HepG2 (cell line): ENCODE results near the gene LAMC3. TPM values are rescaled to one million over a fixed set of nuclear protein-coding genes. Genes with fewer than 3 reads are reported as not detected.

Experiments used
- BCL6 ChIP-seq: IDR thresholded peaks from 2 replicates; pipeline ENCODE4 v1.6.1; 2016; ENCODE audit warnings: missing genetic modification reagents, missing compliant biosample characterization
- FOSL1 ChIP-seq: sonication (generic); formaldehyde crosslinking; IDR thresholded peaks from 2 replicates; pipeline ENCODE4 v1.9.0; 2021; ENCODE audit warnings: missing genetic modification reagents, borderline replicate concordance
- HHEX ChIP-seq: IDR thresholded peaks from 2 replicates; pipeline ENCODE4 v1.6.1; 2016; ENCODE audit warnings: control low read depth
- HMG20B ChIP-seq: conservative IDR thresholded peaks from 2 replicates; pipeline ENCODE4 v1.6.1; 2016; ENCODE audit warnings: missing genetic modification reagents, missing compliant biosample characterization
- NR1H2 ChIP-seq: sonication (generic); formaldehyde crosslinking; IDR thresholded peaks from 2 replicates; pipeline ENCODE4 v1.8.1; 2022; ENCODE audit warnings: low read depth, missing genetic modification reagents, borderline replicate concordance
- NR2C2 ChIP-seq: sonication (generic); formaldehyde crosslinking; IDR thresholded peaks from 2 replicates; pipeline ENCODE4 v1.4.0; 2020; ENCODE audit warnings: missing genetic modification reagents, mild to moderate bottlenecking, moderate library complexity, borderline replicate concordance
- PAX8 ChIP-seq: sonication (generic); formaldehyde crosslinking; IDR thresholded peaks from 2 replicates; pipeline ENCODE4 v1.8.0; 2022; ENCODE audit warnings: mild to moderate bottlenecking, missing genetic modification reagents, borderline replicate concordance
- PITX1 ChIP-seq: sonication (generic); formaldehyde crosslinking; IDR thresholded peaks from 2 replicates; pipeline ENCODE4 v1.5.1; 2020; ENCODE audit warnings: mild to moderate bottlenecking, missing genetic modification reagents
- PRPF4 ChIP-seq: fragments of 200-400 bp; formaldehyde crosslinking; IDR thresholded peaks from 2 replicates; pipeline ENCODE4 v1.6.1; 2016; ENCODE audit warnings: low read length, low read depth; ENCODE audit not compliant: poor library complexity, severe bottlenecking
- RBM39 ChIP-seq: fragments of 200-400 bp; formaldehyde crosslinking; IDR thresholded peaks from one replicate; pipeline ENCODE4 v1.6.1; 2018; ENCODE audit warnings: antibody characterized with exemption, mild to moderate bottlenecking, low read depth, low read length; ENCODE audit not compliant: poor library complexity, severe bottlenecking
- TCF7 ChIP-seq: sonication (generic); IDR thresholded peaks from 2 replicates; pipeline ENCODE4 v1.6.1; 2016; ENCODE audit warnings: antibody characterized with exemption, low read depth
- TEAD2 ChIP-seq: sonication (generic); formaldehyde crosslinking; IDR thresholded peaks from 2 replicates; pipeline ENCODE4 v1.9.0; 2021; ENCODE audit warnings: missing genetic modification reagents
- YEATS4 ChIP-seq: sonication (generic); formaldehyde crosslinking; IDR thresholded peaks from 2 replicates; pipeline ENCODE4 v1.4.0; 2020; ENCODE audit warnings: missing genetic modification reagents, borderline replicate concordance
- ZNF205 ChIP-seq: IDR thresholded peaks from 2 replicates; pipeline ENCODE4 v1.6.1; 2018; ENCODE audit warnings: missing biosample characterization, missing genetic modification reagents
- ZNF329 ChIP-seq: sonication (generic); formaldehyde crosslinking; IDR thresholded peaks from 2 replicates; pipeline ENCODE4 v1.9.0; 2021; ENCODE audit warnings: low read depth, mild to moderate bottlenecking, missing genetic modification reagents
- ZNF839 ChIP-seq: sonication (generic); formaldehyde crosslinking; IDR thresholded peaks from 2 replicates; pipeline ENCODE4 v1.4.0; 2020; ENCODE audit warnings: missing genetic modification reagents, mild to moderate bottlenecking, borderline replicate concordance
- polyA plus RNA-seq, 8 experiments: library from polyadenylated mRNA; depleted of rRNA in 3 of 8; stranded (reverse) in 7 of 8; unstranded in 1 of 8; fragments of >200 nt; fragmentation: Illumina TruSeq in 4 of 8; extraction: Trizol in 4 of 8; gene quantifications; 2 replicates each; pipeline versions ENCODE4 v1.2.1 to v1.2.3, GENCODE V29; 2011 to 2016; ENCODE audit warnings: low read depth in 4 of 8, missing spikeins in 1 of 8, mixed read lengths in 1 of 8; ENCODE audit not compliant: insufficient read depth in 1 of 8
- total RNA-seq, 5 experiments: library from RNA; depleted of rRNA; stranded (reverse); fragments of >200 nt; fragmentation: Illumina TruSeq; extraction: Trizol; gene quantifications; 2 replicates each; pipeline ENCODE4 v1.2.3, GENCODE V29; 2016; ENCODE audit warnings: low read depth in 1 of 5
- TF ChIP-seq, protein P1 (sequence below): fragments of 450-650 bp; IDR thresholded peaks from 2 replicates; pipeline ENCODE4 v1.6.1; 2016
- TF ChIP-seq, protein P2 (sequence below): sonication (generic); formaldehyde crosslinking; IDR thresholded peaks from 2 replicates; pipeline ENCODE4 v1.8.0; 2022; ENCODE audit warnings: mild to moderate bottlenecking, missing genetic modification reagents, borderline replicate concordance
- TF ChIP-seq, protein P3 (sequence below): sonication (generic); formaldehyde crosslinking; IDR thresholded peaks from 2 replicates; pipeline ENCODE4 v1.4.0; 2020; ENCODE audit warnings: missing genetic modification reagents
- TF ChIP-seq, protein P4 (sequence below): sonication (generic); formaldehyde crosslinking; IDR thresholded peaks from 2 replicates; pipeline ENCODE4 v1.9.0; 2021; ENCODE audit warnings: missing genetic modification reagents, borderline replicate concordance
- TF ChIP-seq, protein P5 (sequence below): sonication (generic); formaldehyde crosslinking; IDR thresholded peaks from 2 replicates; pipeline ENCODE4 v1.4.0; 2020; ENCODE audit warnings: mild to moderate bottlenecking, missing genetic modification reagents

LAMC3 gene
- total and polyA plus RNA-seq, 2 of the 13 experiments (the other 11 are each of a cell fraction or from before 2014, with no cell fraction given) = 0.07 to 0.57 TPM

DNA sequence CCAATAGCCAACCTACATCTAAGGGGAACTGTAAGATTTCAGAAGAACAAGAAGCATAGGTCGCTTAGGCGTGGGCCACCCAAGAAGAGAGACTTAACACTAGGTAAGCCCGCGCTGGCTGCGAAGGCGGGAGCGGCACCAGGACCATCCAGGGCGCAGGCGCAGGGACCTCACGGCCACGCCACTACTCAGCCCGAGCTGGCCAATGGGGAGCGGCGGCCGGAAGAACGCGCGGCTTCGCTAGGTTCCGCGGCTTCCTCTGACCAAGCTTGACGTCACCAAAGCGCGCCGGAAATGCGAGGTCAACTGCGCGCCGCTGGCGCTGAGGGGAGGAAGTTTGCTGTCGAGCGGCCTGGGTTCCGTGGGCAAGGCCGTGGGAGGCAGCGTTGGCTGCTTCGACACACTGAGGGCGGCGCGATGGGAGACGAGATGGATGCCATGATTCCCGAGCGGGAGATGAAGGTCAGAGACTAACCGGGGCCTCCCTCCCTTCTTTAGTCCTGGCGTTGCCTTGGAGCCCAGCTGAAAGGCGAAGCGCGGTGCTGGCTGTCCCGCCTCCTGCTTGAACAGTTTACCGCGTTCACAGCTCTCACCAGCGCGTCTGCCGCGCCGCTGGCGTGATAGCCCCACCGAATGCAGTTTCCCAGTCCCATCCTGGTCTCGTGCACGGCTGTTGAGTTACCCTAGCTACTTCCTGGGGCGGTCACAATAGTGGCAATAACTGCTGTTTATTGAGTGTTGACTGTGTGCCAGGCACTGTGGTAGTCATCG lies 116.5 kb downstream of the LAMC3 start, which contains the start of gene NUP214 (continued):
- TF ChIP-seq, protein P1, sequence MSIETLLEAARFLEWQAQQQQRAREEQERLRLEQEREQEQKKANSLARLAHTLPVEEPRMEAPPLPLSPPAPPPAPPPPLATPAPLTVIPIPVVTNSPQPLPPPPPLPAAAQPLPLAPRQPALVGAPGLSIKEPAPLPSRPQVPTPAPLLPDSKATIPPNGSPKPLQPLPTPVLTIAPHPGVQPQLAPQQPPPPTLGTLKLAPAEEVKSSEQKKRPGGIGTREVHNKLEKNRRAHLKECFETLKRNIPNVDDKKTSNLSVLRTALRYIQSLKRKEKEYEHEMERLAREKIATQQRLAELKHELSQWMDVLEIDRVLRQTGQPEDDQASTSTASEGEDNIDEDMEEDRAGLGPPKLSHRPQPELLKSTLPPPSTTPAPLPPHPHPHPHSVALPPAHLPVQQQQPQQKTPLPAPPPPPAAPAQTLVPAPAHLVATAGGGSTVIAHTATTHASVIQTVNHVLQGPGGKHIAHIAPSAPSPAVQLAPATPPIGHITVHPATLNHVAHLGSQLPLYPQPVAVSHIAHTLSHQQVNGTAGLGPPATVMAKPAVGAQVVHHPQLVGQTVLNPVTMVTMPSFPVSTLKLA = peak; percentile 47; the same call in 1 of the 2 replicates
- TF ChIP-seq HMG20B (0 out of 2 replicates have a peak, but pooled peaks have one; percentile 9), PRPF4 (no peak), BCL6 (CRISPR knock-in tag) (peak; percentile 49; the same call in 1 of the 2 replicates), TEAD2 (CRISPR knock-in tag) (no peak), ZNF205 (CRISPR knock-in tag) (no peak), RBM39 (peak; percentile 80), PITX1 (CRISPR knock-in tag) (peak; percentile 65; the same call in 1 of the 2 replicates), FOSL1 (CRISPR knock-in tag) (no peak), HHEX (CRISPR knock-in tag) (peak; percentile 37; the same call in 1 of the 2 replicates), TCF7 (no peak), NR2C2 (peak; percentile 97), ZNF839 (peak; percentile 76; the same call in 1 of the 2 replicates), PAX8 (CRISPR knock-in tag) (no peak), YEATS4 (CRISPR knock-in tag) (peak; percentile 87), NR1H2 (CRISPR knock-in tag) (no peak), ZNF329 (CRISPR knock-in tag) (no peak)
- TF ChIP-seq, protein P2, sequence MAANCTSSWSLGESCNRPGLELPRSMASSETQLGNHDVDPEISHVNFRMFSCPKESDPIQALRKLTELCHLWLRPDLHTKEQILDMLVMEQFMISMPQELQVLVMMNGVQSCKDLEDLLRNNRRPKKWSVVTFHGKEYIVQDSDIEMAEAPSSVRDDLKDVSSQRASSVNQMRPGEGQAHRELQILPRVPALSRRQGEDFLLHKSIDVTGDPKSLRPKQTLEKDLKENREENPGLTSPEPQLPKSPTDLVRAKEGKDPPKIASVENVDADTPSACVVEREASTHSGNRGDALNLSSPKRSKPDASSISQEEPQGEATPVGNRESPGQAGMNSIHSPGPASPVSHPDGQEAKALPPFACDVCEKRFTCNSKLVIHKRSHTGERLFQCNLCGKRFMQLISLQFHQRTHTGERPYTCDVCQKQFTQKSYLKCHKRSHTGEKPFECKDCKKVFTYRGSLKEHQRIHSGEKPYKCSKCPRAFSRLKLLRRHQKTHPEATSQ = no peak; the same call in 1 of the 2 replicates
- TF ChIP-seq, protein P3, sequence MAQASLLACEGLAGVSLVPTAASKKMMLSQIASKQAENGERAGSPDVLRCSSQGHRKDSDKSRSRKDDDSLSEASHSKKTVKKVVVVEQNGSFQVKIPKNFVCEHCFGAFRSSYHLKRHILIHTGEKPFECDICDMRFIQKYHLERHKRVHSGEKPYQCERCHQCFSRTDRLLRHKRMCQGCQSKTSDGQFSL = no peak
- TF ChIP-seq, protein P4, sequence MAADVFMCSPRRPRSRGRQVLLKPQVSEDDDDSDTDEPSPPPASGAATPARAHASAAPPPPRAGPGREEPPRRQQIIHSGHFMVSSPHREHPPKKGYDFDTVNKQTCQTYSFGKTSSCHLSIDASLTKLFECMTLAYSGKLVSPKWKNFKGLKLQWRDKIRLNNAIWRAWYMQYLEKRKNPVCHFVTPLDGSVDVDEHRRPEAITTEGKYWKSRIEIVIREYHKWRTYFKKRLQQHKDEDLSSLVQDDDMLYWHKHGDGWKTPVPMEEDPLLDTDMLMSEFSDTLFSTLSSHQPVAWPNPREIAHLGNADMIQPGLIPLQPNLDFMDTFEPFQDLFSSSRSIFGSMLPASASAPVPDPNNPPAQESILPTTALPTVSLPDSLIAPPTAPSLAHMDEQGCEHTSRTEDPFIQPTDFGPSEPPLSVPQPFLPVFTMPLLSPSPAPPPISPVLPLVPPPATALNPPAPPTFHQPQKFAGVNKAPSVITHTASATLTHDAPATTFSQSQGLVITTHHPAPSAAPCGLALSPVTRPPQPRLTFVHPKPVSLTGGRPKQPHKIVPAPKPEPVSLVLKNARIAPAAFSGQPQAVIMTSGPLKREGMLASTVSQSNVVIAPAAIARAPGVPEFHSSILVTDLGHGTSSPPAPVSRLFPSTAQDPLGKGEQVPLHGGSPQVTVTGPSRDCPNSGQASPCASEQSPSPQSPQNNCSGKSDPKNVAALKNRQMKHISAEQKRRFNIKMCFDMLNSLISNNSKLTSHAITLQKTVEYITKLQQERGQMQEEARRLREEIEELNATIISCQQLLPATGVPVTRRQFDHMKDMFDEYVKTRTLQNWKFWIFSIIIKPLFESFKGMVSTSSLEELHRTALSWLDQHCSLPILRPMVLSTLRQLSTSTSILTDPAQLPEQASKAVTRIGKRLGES = no peak
- TF ChIP-seq, protein P5, sequence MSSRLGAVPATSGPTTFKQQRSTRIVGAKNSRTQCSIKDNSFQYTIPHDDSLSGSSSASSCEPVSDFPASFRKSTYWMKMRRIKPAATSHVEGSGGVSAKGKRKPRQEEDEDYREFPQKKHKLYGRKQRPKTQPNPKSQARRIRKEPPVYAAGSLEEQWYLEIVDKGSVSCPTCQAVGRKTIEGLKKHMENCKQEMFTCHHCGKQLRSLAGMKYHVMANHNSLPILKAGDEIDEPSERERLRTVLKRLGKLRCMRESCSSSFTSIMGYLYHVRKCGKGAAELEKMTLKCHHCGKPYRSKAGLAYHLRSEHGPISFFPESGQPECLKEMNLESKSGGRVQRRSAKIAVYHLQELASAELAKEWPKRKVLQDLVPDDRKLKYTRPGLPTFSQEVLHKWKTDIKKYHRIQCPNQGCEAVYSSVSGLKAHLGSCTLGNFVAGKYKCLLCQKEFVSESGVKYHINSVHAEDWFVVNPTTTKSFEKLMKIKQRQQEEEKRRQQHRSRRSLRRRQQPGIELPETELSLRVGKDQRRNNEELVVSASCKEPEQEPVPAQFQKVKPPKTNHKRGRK (CRISPR knock-in tag) = no peak
